HG03439 (cell line): Measurements from ENCODE around the gene TSPAN9.

Experiments
- ATAC-seq: cut with Tn5 transposase; IDR thresholded peaks from one replicate; pipeline ENCODE4 v1.9.1; 2021; ENCODE audit warnings: mild to moderate bottlenecking, moderate library complexity; ENCODE audit not compliant: unreplicated experiment

Gene TSPAN9

DNA sequence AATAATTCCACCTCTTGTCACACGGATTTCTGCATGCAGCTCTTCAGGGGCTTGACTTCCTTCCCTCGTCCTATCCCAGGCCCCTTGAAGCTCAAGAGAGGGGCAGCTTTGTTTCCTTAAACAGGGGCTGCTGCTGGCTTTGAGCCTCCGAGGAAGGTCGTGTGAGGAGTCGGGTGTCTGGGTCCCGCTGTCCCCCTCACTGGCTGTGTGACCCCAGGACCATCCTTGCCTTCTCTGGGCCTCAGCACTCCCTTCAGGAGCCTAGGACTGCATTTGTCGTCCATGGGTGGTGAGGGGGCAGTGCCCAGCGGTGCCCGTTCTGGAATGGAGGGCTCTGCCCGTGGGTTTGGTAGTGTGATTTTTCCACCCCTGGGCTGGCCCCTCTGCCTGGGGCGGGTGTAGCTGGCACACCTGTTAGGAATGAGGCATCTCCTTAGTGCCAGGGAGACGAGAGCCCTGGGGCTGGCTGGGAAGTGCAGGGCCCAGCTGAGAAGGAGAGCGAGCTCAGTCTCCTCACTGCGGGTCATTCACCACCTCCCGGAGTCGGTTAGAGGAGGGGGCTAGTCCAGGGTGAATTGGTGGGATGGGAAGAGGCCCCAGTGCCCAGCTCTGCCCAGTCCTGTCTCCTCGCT, 60.8 kb downstream of the TSPAN9 start:
- no peak for ATAC-seq

DNA sequence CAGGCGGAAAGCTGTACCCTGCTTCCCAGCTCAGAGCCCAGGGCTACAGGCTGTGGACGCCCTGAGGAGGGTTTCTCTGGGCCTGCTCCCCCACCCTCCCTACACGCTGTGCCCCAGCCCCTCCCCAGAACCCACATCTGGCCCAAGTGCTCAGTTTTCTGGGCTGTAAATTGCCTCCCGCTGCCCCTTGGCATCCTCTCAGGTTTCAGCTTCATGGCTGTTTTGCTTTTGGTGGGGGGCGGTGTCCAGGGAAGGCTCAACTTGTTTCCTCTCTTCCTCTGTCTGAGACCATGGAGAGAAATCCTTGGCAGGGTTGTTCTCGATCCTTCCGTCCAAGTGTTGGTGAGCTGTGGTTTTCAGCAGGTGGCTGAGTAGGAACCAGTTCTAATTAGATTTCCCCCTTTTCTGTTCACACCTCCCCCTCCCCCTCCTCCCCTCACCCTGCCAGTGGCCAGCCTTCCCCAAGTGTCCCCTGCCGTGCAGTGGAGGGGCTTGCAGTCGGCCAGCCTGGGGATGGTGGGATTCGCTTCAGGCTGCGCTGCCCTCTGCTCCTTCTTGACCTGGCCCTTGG, 61.8 kb downstream of the TSPAN9 start:
- no peak for ATAC-seq

DNA sequence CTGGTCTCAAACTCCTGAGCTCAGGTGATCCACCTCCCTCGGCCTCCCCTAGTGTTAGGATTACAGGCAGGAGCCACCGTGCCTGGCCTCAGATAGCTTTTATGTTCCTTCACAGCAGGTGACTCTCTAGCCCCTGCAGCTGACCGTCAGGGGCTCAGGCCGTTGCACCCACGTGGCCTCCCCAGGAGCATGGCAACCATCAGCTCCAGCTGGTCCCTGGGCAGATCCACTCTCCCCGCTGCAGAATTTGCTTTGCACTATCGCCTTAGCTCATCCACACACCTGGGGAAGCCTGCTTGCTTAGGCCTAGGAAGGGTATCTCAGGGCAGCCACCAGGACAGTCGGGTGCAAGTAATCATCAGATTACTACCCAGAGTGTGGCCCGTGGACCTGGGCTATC, 62.6 kb downstream of the TSPAN9 start:
- no peak for ATAC-seq

GRCh38 chr12:3140284-3140683, 63.1 kb downstream of the TSPAN9 start:
- no peak for ATAC-seq

DNA sequence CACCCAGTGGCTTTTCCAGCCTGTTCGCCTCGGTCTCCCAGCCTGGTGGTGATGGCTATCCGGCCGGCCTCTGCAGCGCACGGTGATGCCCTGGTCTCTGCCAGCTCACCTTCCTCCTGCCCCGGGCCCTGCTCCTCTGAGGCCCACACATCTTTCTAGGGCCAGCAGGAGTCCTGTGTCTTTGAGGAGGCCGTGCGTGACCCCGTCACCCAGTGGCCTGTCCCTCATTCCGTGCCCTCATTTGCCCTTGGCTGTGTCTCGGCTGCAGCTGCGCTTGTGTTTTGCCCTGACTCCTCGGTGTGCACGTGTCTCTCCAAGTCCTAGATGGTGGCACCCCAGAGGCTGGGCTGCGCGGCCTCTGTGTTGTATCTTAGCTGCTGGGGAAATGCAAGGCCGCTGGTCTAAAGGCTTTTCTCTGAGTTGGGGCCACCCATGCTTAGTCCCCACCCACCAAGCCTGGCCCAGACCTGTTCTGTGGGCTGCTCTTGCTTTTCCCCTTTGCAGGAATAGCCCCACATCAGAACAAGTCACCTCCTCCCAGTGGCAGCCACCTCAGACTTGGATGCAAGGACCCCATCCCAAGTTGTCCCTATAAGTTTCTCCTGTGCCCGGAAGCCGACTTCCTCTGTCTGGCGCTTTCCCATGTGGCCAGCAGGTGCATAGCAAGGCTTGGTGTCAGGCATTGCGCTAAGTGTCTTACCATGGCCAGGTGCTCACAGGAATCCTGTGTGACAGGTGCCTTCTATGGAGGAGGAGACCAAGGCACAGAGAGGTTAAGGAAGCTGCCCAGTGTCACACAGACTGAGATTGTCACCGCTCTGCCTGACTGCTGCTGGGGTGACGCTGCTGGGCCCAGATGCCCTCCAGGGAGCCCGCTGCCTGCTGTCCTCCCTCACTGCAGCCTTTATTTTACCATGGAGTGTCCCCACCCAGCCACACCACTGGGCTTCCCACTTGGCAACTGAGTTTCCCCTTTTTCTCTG, 64.5 kb downstream of the TSPAN9 start:
- ATAC-seq = no peak

- no peak for ATAC-seq
These were observed 65.2 kb downstream of the TSPAN9 start for GRCh38 chr12:3142386-3142785.

GRCh38 chr12:3144495-3144894, 67.3 kb downstream of the TSPAN9 start:
- ATAC-seq = no peak

- ATAC-seq = no peak
These were observed 67.9 kb downstream of the TSPAN9 start for GRCh38 chr12:3145033-3145432.

DNA sequence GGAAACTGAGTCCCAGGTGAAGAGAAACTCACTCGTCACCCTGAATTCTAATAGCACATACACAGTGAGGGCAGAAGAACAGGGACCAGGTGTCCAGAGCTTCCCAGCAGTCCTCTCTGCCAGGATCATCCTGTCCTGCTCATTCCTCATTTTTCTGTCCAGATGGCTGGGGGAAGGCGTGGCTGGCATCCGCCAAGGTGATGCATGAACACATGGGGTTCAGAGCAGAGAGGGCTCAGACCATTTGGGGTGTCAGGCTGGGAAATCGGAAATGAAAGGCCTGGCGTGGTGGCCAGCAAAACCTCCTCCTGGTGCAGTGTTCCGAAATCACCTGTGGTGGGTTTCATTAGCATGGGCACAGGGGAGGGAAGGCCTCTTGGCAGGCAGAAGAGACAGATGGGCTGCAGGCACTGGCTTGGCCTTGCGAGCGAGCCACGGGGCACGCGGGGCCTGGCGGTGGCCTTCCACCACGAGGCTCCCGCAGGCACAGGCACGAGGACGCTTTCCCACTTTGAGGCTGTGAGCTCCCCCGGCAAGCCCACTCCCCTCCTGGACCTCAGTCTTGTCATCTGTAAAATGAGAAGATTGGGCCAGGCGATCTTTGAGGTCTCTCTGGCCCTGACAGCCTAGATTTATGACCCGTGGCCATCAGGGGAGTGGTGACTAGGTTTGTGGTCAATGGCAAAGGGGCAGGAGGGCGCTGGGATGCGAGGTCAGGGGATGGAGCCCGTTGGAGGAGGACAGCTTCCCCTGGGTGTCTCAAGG, 68.5 kb downstream of the TSPAN9 start:
- ATAC-seq = no peak

GRCh38 chr12:3147260-3147659, 70.1 kb downstream of the TSPAN9 start:
- ATAC-seq = no peak

DNA sequence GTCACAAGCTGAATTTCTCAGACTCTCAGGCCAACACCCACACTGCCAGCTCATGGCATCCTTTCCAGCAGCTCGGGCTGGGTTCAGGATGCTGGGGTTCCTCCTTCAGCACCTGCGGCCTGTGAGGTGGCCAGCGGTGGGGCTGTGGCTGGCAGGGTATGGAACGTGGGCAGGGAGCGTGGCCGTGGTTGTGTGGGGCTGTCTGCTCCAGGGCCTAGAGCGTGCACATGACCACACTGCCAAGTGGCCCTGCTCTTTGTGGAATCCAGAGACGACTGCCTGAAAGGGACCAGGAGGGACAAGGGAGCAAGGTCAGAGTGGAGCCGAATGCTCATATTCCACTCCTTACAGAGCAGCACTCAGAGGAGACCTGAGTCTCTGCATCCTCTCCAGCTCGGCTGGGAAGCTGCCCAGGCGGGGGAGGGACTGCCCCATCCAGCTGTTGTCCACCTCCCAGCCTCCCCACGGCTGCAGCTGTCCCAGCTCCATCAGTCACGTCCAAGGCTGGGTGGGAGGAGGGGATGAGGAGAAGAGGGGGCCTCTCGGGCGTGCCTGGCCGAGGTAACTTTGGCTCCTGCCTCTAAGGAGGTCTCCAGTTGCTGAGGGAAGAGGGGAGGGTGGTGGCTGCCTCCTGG, 71.3 kb downstream of the TSPAN9 start:
- ATAC-seq = no peak

GRCh38 chr12:3149515-3150307, 72.5 kb downstream of the TSPAN9 start:
- ATAC-seq = no peak

- no peak for ATAC-seq
These were observed 73.1 kb downstream of the TSPAN9 start for GRCh38 chr12:3150308-3150670.

GRCh38 chr12:3150931-3151835, 74.0 kb downstream of the TSPAN9 start:
- no peak for ATAC-seq

DNA sequence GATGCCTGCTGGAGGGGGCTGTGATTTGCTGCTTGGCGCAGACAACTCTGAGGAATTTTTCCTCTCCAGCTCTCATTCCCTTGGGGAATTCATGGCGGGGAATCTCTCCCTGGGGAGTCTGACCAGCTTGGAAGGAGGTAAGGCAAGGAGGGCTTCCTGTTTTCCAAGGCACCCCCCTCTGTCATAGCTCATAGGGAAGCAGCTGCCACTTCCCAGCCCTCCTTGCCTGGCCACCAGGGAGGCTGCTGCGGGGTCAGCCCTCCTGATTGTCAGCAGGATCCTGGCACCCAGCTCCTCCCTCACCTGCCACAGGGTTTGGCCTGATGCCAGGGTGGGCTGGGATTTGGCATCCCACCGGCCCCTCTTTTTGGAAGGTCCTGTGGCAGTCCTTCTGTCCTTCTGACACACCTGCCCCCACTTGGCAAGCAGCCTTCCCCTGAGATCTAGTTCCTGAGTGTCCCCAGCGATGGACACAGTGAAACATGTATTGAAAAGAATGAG, 74.9 kb downstream of the TSPAN9 start:
- ATAC-seq = no peak

DNA sequence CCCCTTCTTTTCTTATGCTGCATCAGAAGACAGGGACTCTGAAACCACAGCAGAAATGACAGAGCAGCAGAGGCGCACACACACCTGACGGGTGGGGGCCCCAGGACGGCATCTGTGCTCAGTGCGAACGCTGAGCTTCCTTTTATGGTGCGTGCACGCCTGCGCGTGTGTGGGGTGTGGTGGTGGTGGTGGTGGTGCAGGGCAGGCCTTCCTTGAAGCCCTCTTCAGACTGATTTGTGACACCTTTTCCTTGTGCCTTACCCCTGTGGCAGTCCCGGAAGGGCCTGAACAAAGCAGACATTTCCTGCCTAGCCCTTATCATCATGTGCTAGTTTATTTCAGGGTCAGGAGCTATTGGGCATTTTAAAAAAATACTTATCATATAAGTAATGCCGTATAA, 75.7 kb downstream of the TSPAN9 start:
- ATAC-seq = no peak

DNA sequence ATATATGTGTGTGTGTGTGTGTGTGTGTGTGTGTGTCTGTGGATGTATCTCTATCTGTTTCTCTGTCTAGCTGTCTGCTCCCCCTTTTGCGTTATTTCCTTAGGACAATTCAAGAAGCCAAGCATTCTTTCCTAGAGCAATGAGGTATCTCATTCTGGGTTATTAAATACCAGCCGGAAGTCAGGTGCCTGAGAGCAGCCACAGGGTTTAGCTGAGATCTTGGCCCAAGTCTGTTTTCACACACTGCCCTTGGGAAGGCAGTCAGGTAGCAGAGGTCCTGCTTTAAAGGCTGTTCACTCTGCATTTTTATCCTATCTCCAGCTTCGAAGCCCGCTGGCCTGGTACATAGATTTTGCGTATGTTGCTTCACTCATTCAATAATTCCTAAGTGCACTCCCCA, 76.8 kb downstream of the TSPAN9 start:
- ATAC-seq = no peak

DNA sequence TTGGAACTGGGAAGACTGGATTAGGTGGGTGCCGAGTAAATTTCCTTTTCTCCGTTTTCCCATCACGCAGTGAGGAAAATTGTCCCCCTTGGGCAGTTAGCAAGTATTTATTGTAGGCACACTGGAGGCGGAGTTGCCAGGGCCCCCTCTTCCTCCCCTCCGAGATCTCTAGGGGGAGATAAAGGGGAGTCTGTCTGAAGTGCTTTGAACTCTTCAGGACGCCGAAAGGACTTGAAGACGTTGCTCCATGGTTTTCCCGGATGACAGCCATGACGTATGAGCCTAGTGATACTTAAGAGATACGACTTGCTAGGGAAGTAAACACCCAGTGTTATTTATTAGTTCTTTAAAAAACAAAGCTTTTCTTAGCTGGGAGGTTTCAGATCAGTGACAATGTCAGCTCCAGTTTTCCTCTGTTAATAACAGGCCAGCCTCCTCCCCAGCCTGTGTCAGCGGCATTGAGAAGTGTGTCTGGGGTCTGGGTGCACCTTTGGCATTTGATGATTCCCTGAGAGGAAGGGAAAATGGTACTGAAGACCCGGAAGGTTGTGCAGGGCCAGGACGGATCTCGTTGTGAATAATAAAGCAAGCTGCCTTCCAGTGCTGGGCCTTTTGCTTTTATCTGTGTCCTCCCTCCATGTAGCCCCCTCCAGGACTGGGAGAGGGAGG, 78.7 kb downstream of the TSPAN9 start:
- ATAC-seq = no peak
